ENCODE measurements around the gene FMNL1. TPM values are rescaled to one million over a fixed set of nuclear protein-coding genes. Genes with fewer than 3 reads are reported as not detected.

FMNL1 gene
- total RNA-seq, 1 donor from 2014 or later: 22.1 TPM

DNA sequence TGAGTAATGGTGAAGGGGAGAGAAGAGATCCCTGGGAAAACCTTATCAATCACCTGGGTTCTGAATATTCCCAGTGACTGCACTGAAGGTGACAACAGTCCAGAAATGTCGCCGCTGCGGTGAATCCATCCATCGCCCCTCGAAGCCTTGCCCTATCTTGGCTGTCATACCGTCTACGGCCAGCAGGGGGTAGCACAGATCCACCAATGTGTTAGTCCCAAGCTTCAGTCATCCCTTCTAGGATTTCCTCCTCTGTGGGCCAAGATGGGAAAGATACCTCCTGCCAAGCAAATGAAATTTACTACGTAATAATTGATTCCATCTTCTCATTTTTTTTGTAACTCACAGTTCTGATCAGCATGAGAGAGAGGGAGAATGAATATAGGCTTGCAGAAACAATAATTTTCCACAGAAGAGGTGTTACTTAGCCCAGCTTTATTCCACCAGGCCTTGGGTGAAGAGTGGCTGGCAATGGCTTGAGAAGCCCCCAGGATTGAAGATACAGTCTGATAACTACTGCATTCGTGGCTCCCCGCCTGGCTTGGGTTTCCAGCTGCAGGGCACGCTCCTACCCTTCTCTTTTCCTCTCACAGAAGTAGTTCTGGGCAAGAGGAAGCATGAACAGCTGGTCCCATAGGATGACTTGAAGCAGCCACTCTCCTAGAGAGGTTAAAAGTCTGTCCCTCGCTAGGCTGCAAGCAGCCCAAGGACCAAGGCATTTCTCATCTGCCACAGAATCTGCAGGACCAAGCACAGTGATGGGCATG is 2.6 kb upstream of the FMNL1 start:
- Histone ChIP-seq H3K36me3 (no peaks in the 10 kb centered on the region), H3K27me3 (no peaks in the 10 kb centered on the region), H3K4me1 (peaks cover 28% of the 10 kb centered on the region), H3K27ac (peak overlapping the region; percentile 85), H3K4me3 (no peak overlapping the region), H3K9me3 (no peaks in the 10 kb centered on the region)
- intact Hi-C loops (cut with DNase I): no loop called here
- no peak for TF ChIP-seq POLR2A (IDR thresholded peaks at IDR 0.05)
- peak in 1 of 2 donors; percentile 61 for TF ChIP-seq POLR2AphosphoS5 (IDR thresholded peaks at IDR 0.05; ENCODE audit: insufficient read depth in 1 of 2, low read depth in 1 of 2)
- TF ChIP-seq, protein P1, sequence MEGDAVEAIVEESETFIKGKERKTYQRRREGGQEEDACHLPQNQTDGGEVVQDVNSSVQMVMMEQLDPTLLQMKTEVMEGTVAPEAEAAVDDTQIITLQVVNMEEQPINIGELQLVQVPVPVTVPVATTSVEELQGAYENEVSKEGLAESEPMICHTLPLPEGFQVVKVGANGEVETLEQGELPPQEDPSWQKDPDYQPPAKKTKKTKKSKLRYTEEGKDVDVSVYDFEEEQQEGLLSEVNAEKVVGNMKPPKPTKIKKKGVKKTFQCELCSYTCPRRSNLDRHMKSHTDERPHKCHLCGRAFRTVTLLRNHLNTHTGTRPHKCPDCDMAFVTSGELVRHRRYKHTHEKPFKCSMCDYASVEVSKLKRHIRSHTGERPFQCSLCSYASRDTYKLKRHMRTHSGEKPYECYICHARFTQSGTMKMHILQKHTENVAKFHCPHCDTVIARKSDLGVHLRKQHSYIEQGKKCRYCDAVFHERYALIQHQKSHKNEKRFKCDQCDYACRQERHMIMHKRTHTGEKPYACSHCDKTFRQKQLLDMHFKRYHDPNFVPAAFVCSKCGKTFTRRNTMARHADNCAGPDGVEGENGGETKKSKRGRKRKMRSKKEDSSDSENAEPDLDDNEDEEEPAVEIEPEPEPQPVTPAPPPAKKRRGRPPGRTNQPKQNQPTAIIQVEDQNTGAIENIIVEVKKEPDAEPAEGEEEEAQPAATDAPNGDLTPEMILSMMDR (IDR thresholded peaks at IDR 0.05): peak; percentile 87 to 99 (median 99)
- peak in 1 of 2 donors; percentile 89 for DNase-seq (ENCODE audit: extremely low spot score in 2 of 2)

- H3K27me3 ChIP-seq: no peaks in the 10 kb centered on the region
- TF ChIP-seq, protein P1 (IDR thresholded peaks at IDR 0.05): no peak
- TF ChIP-seq POLR2AphosphoS5 (IDR thresholded peaks at IDR 0.05; ENCODE audit: insufficient read depth in 1 of 2, low read depth in 1 of 2) (no peak), POLR2A (IDR thresholded peaks at IDR 0.05) (no peak)
- DNase-seq (ENCODE audit: extremely low spot score in 2 of 2): no peak
- H3K4me1 ChIP-seq: peaks cover 34% of the 10 kb centered on the region
- H3K4me3 ChIP-seq: no peak overlapping the region
- H3K27ac ChIP-seq: peak overlapping the region; percentile 85
- H3K36me3 ChIP-seq: no peaks in the 10 kb centered on the region
- H3K9me3 ChIP-seq: no peaks in the 10 kb centered on the region
- intact Hi-C loops (cut with DNase I): loop anchor here (5.0 kb wide), 2 partner anchors 167 to 437 kb away; no protein-coding TSS in a partner anchor
These were observed 1.6 kb upstream of the FMNL1 start for GRCh38 chr17:45220079-45220478.

GRCh38 chr17:45222014-45222288 is 266 bp downstream of the FMNL1 start:
- Histone ChIP-seq H3K27ac (peak overlapping the region; percentile 85), H3K36me3 (no peaks in the 10 kb centered on the region), H3K4me1 (peaks cover 42% of the 10 kb centered on the region), H3K27me3 (no peaks in the 10 kb centered on the region), H3K9me3 (no peaks in the 10 kb centered on the region), H3K4me3 (peak overlapping the region; percentile 53 to 92)
- TF ChIP-seq POLR2A (IDR thresholded peaks at IDR 0.05): no peak
- TF ChIP-seq, protein P1 (IDR thresholded peaks at IDR 0.05): no peak
- no peak for TF ChIP-seq POLR2AphosphoS5 (IDR thresholded peaks at IDR 0.05; ENCODE audit: insufficient read depth in 1 of 2, low read depth in 1 of 2)
- DNase-seq (ENCODE audit: extremely low spot score in 2 of 2): no peak
- intact Hi-C loops (cut with DNase I): loop anchor here (5.0 kb wide), 2 partner anchors 165 to 435 kb away; no protein-coding TSS in a partner anchor

DNA sequence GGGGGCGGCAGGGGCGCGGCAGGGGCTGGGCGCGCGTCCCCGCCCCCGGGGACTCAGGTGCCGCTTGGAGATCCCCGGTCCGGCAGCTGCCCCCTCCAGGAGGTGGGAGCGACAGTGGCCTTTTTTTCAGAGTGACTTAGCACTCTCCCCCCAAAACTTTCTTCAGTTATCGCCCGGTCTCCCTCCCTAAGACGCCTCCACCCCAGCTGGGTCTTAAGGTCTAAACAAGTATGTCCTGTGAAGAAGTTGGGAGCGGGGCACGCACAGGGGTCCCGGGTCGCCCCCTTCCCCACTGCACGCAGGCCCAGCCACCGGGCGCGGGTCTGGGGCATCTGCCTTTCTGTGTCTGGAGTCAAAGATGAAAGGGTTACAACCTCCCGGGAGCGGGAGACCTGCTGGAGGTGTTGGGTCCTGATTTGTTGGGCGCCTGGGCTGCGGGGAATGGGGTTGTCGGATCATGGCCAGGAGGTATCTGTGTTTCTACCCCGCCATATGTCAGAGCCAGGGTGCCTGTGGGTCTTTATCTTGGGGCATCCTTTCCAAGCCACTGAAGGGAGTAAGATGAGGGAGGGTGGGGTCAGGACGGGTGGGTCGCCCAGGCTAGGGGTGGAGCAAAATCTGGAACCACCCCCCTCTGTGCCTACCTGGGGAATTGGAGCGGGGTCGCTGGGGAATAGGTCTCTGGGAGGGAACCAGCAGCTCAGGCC is 757 bp downstream of the FMNL1 start:
- TF ChIP-seq POLR2AphosphoS5 (IDR thresholded peaks at IDR 0.05; ENCODE audit: insufficient read depth in 1 of 2, low read depth in 1 of 2) (no peak), POLR2A (IDR thresholded peaks at IDR 0.05) (no peak)
- TF ChIP-seq, protein P1 (IDR thresholded peaks at IDR 0.05): no peak
- H3K36me3 ChIP-seq: no peaks in the 10 kb centered on the region
- no peaks in the 10 kb centered on the region for H3K9me3 ChIP-seq
- peak overlapping the region; percentile 85 for H3K27ac ChIP-seq
- no peak for DNase-seq (ENCODE audit: extremely low spot score in 2 of 2)
- peaks cover 47% of the 10 kb centered on the region for H3K4me1 ChIP-seq
- peak overlapping the region; percentile 53 to 92 for H3K4me3 ChIP-seq
- intact Hi-C loops (cut with DNase I): loop anchor here (5.0 kb wide), 2 partner anchors 165 to 435 kb away; no protein-coding TSS in a partner anchor
- no peaks in the 10 kb centered on the region for H3K27me3 ChIP-seq
